NOMO-1 treated with dmso at 0.1 percent for 144 hours (cell line): ENCODE results near the gene C17orf107.
"Not testable (repeated sequence)": the region's sequence is repeated elsewhere in the genome, so short reads cannot be mapped to it uniquely, and the experiment has no call there.

Source experiments
- DNase-seq: peaks from one replicate; lab custom pipeline; 2025; ENCODE audit not compliant: unreplicated experiment; lab: John Stamatoyannopoulos, UW

Gene C17orf107

GRCh38 chr17:4900231-4901107 is 1.1 kb downstream of the C17orf107 start:
- no peak for DNase-seq

GRCh38 chr17:4901108-4901647 is 1.8 kb downstream of the C17orf107 start:
- no peak for DNase-seq

DNA sequence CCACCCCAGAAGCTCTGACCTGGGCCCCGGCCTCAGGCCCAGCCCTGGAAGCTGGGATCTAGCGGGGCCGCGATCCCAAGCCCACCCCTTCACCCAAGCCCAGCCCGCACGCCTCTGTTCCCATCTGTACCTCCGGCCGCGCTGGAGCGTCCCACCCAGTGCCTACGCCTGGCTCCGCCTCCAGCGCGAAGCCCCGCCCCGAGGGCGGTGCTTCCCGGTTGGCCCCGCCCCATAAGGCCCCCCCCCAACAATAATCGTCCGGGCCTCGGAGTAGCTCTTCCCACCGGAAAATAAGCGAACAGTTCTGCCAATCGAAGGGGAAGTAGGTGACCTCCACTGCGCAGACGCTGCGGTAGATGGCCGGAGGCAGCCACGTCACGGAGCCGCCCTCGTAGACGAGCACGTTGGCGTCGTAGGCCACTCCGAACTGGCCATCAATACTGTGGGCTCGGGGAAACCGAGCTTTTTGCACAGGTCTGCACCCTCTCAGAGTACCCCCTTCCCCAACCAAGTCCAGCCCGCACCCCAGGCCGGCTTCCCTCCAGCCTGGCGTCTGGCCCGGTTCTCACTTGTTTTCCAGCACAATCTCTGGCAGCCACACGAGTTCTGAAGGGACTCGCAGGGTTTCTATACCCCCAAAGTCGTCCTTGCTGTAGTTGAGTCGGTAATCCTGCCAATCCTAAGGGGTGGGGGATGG is 2.5 kb downstream of the C17orf107 start:
- no peak for DNase-seq

GRCh38 chr17:4902540-4902939 is 3.2 kb downstream of the C17orf107 start:
- DNase-seq, result no peak

- peak; percentile 7 for DNase-seq
These were observed 3.9 kb downstream of the C17orf107 start, which contains the start of gene CHRNE for GRCh38 chr17:4903051-4903818. CHRNE (minus strand) TSS chr17:4903098; CDS start chr17:4903063, 35 bp downstream.

DNA sequence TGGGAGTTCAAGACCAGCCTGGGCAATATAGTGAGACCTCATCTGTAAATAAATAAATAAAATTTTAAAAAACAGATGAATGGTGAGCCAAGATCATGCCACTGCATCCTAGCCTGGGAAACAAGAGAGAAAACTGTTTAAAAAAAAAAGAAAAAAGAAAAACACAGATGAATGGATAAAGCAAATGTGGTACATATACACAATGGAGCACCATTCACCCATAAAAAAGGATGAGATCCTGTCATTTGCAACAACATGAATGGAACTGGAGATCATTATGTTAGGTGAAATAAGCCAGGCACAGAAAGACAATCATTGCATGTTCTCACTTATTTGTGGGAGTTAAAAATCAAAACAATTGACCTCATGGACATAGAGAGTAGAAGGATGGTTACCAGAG is 7.3 kb downstream of the C17orf107 start:
- DNase-seq, result not testable (repeated sequence)

- DNase-seq, result no peak
These were observed 9.0 kb downstream of the C17orf107 start for GRCh38 chr17:4908301-4908700.

DNA sequence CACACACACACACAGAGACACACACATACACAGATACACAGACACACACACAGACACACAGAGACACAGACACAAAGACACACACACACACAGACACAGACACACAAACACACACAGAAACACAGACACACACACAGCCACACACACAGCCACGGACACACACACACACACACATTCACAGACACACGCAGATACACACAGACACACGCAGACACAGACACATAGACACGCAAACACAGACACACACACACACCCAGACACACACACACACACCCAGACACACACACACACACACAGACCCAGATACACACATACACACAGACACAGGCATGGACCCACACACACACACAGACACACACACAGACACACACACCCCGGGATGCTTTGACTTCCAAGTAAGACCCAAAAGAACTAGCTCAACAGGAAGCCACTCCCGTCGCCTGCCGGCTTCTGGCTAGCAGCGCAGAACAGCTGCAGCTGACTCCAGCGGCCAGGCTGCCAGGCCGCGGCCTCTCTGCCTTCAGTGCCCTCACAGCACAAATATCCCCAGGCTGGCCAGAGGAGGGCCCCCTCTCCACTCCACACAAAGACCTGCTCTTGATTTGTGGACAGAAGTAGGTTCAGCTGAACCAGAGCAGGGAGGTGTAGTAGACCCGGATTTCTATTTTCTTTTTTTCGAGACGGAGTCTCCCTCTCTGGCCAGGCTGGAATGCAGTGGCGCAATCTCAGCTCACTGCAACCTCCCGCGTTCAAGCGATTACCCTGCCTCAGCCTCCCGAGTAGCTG is 9.6 kb downstream of the C17orf107 start:
- peak; percentile 88 for DNase-seq

GRCh38 chr17:4913994-4914393 is 14.7 kb downstream of the C17orf107 start:
- DNase-seq, result no peak

GRCh38 chr17:4914551-4914950 is 15.2 kb downstream of the C17orf107 start:
- not testable (repeated sequence) for DNase-seq

DNA sequence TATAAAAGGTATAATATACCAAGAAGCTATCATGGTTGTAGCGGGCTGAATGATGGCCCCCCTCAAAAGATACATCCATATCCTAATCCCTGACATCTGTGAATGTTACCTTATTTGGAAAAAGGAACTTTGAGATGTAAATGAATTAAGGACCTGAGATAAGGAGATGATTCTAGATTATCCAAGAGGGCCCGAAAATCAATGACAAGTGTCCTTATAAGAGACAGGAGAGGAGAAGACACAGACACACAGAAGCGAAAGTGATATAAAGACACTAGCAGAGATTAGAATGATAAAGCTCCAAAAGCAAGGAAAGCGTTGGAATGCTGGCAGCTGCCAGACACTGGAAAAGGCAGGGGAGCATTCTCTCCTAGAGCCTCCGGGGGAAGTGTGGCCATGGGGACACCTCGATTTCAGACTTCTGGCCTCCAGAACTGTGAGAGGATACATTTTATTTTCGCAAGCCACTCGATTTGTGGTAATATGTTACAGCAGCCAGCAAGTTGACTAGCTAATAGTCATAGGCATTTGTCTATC is 20.2 kb downstream of the C17orf107 start:
- no peak for DNase-seq

DNA sequence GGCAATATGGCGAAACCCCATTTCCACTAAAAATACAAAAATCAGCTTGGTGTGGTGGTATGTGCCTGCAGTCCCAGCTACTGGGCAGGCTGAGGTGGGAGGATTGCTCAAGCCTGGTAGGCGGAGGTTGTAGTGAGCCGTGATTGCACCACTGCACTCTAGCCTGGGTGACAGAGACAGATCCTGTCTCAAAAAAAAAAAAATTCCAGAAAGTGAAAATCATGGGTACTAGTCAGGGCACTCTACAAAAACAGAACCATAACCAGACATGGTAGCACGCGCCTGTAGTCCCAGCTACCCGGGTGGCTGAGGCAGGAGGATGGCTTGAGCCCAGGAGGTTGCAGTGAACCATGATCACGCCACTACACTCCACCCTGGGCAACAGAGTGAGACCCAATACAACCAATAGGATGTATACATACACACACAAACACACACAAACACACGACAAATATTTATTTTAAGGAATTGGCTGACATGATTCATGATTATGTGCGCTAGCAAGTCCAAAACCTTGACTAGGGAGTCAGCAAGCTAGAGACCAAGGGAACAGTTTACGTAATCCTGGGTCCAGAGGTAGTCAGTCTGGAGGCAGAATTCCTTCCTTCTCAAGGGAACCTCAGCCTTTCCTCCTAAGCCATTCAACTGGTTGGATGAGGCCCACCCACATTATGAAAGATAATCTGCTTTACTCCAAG is 21.2 kb downstream of the C17orf107 start:
- peak; percentile 23 for DNase-seq

GRCh38 chr17:4921320-4921719 is 22.0 kb downstream of the C17orf107 start:
- no peak for DNase-seq

- DNase-seq, result not testable (repeated sequence)
These were observed 27.4 kb downstream of the C17orf107 start for GRCh38 chr17:4926577-4927335.

- DNase-seq, result no peak
These were observed 29.5 kb downstream of the C17orf107 start for GRCh38 chr17:4928881-4929280.

GRCh38 chr17:4931963-4932362 is 32.6 kb downstream of the C17orf107 start, which contains the start of gene GP1BA:
GP1BA (plus strand) TSS chr17:4932277; CDS start chr17:4932605, 328 bp downstream.
- DNase-seq, result no peak

DNA sequence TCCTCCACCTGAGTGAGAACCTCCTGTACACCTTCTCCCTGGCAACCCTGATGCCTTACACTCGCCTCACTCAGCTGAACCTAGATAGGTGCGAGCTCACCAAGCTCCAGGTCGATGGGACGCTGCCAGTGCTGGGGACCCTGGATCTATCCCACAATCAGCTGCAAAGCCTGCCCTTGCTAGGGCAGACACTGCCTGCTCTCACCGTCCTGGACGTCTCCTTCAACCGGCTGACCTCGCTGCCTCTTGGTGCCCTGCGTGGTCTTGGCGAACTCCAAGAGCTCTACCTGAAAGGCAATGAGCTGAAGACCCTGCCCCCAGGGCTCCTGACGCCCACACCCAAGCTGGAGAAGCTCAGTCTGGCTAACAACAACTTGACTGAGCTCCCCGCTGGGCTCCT is 33.4 kb downstream of the C17orf107 start:
- DNase-seq, result no peak

DNA sequence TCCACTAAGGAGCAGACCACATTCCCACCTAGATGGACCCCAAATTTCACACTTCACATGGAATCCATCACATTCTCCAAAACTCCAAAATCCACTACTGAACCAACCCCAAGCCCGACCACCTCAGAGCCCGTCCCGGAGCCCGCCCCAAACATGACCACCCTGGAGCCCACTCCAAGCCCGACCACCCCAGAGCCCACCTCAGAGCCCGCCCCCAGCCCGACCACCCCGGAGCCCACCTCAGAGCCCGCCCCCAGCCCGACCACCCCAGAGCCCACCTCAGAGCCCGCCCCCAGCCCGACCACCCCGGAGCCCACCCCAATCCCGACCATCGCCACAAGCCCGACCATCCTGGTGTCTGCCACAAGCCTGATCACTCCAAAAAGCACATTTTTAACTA is 34.3 kb downstream of the C17orf107 start:
- no peak for DNase-seq
